Muscle of back (tissue), 13 donors: ENCODE data around the gene DAO. TPM values are rescaled to one million over a fixed set of nuclear protein-coding genes. Genes with fewer than 3 reads are reported as not detected.
A peak's percentile ranks its signal among the peaks of the same experiment; 100 is the strongest.
"Not testable (repeated sequence)": the region's sequence is repeated elsewhere in the genome, so short reads cannot be mapped to it uniquely, and the experiment has no call there.

Experiments used
- DNase-seq, 3 donors: peaks; one replicate each; pipeline versions ENCODE4 v3.0.0 to v3.0.0-alpha.2; 2013
- long read RNA-seq, 9 donors: transcript quantifications; one replicate each; lab custom pipeline, GENCODE V29; 2026
- polyA plus RNA-seq, 10 donors: library from polyadenylated mRNA; unstranded; fragments of 120-200 nt; gene quantifications; one replicate each; pipeline ENCODE4 v1.2.1, GENCODE V29; 2013; ENCODE audit not compliant: insufficient read length in 10 of 10

DAO gene
- polyA plus RNA-seq: under 1 TPM in 7 of 10 donors, not detected in 3; 0.08 to 0.96 (median 0.16) TPM
- long read RNA-seq, donor 1: 0 reads
- long read RNA-seq, donor 2: 0 reads
- long read RNA-seq, donor 3: 0 reads
- long read RNA-seq, donor 4: 0 reads
- long read RNA-seq, donor 5: 0 reads
- long read RNA-seq, donor 6: 0 reads
- long read RNA-seq, donor 7: 0 reads
- long read RNA-seq, donor 8: 0 reads
- long read RNA-seq, donor 9: 0 reads

- no peak for DNase-seq
Observed at GRCh38 chr12:108879615-108880254, at the start of gene DAO. DAO (plus strand) TSS chr12:108880092; CDS start chr12:108885007, 4,915 bp downstream.

- no peak for DNase-seq
Observed at GRCh38 chr12:108831309-108831991, 48.4 kb upstream of the DAO start.

- DNase-seq: no peak
Observed at GRCh38 chr12:108832208-108832607, 47.7 kb upstream of the DAO start.

GRCh38 chr12:108832730-108833354, 47.0 kb upstream of the DAO start:
- peak; percentile 82 to 91 (median 87) for DNase-seq

- peak in 2 of 3 donors; percentile 81 to 94 for DNase-seq
Observed at GRCh38 chr12:108833355-108833733, 46.5 kb upstream of the DAO start.

GRCh38 chr12:108833757-108834472, 46.0 kb upstream of the DAO start:
- DNase-seq: peak; percentile 76 to 86 (median 78)

GRCh38 chr12:108835860-108836634, 43.8 kb upstream of the DAO start:
- DNase-seq: no peak

- DNase-seq: no peak
Observed at GRCh38 chr12:108837239-108837638, 42.7 kb upstream of the DAO start.

GRCh38 chr12:108837680-108838079, 42.2 kb upstream of the DAO start:
- DNase-seq: no peak

GRCh38 chr12:108838194-108839017, 41.5 kb upstream of the DAO start:
- peak; percentile 78 to 97 (median 87) for DNase-seq

- peak in 1 of 3 donors; percentile 64 for DNase-seq
Observed at GRCh38 chr12:108839018-108839889, 40.6 kb upstream of the DAO start.

- DNase-seq: no peak
Observed at GRCh38 chr12:108839890-108840230, 40.0 kb upstream of the DAO start.

GRCh38 chr12:108840605-108841332, 39.1 kb upstream of the DAO start:
- no peak for DNase-seq

- not testable (repeated sequence) for DNase-seq
Observed at GRCh38 chr12:108841825-108842224, 38.1 kb upstream of the DAO start.

- DNase-seq: no peak
Observed at GRCh38 chr12:108842361-108842760, 37.5 kb upstream of the DAO start.

- no peak for DNase-seq
Observed at GRCh38 chr12:108843187-108843586, 36.7 kb upstream of the DAO start.

GRCh38 chr12:108845696-108846095, 34.2 kb upstream of the DAO start:
- DNase-seq: no peak

GRCh38 chr12:108846290-108846701, 33.6 kb upstream of the DAO start:
- peak in 1 of 3 donors; percentile 64 for DNase-seq
